ENCODE measurements around the gene MSANTD3.
"Not testable (repeated sequence)": the region's sequence is repeated elsewhere in the genome, so short reads cannot be mapped to it uniquely, and the experiment has no call there.

MSANTD3 gene

GRCh38 chr9:100430286-100430940 lies 3.5 kb downstream of the MSANTD3 start:
- DNase-seq: no peak

- DNase-seq: no peak
Measured at GRCh38 chr9:100431886-100432285, 4.9 kb downstream of the MSANTD3 start.

- DNase-seq: no peak
Measured at GRCh38 chr9:100432736-100433135, 5.8 kb downstream of the MSANTD3 start.

GRCh38 chr9:100436571-100436970 lies 9.6 kb downstream of the MSANTD3 start:
- no peak for DNase-seq

GRCh38 chr9:100437860-100438805 lies 11.2 kb downstream of the MSANTD3 start:
- DNase-seq: peak; percentile 45

- no peak for DNase-seq
Measured at GRCh38 chr9:100440071-100440470, 13.1 kb downstream of the MSANTD3 start.

- DNase-seq: not testable (repeated sequence)
Measured at GRCh38 chr9:100440487-100440886, 13.5 kb downstream of the MSANTD3 start.

- DNase-seq: no peak
Measured at GRCh38 chr9:100441911-100442361, 15.0 kb downstream of the MSANTD3 start.

- no peak for DNase-seq
Measured at GRCh38 chr9:100443781-100444768, 17.1 kb downstream of the MSANTD3 start.

- DNase-seq: no peak
Measured at GRCh38 chr9:100445161-100445902, 18.4 kb downstream of the MSANTD3 start.

GRCh38 chr9:100445903-100446549 lies 19.1 kb downstream of the MSANTD3 start:
- DNase-seq: no peak

GRCh38 chr9:100447041-100447440 lies 20.1 kb downstream of the MSANTD3 start:
- no peak for DNase-seq

- no peak for DNase-seq
Measured at GRCh38 chr9:100448266-100448665, 21.3 kb downstream of the MSANTD3 start.

GRCh38 chr9:100449420-100449819 lies 22.5 kb downstream of the MSANTD3 start:
- no peak for DNase-seq

- no peak for DNase-seq
Measured at GRCh38 chr9:100452894-100453293, 26.0 kb downstream of the MSANTD3 start.

GRCh38 chr9:100455470-100455869 lies 28.5 kb downstream of the MSANTD3 start:
- no peak for DNase-seq

GRCh38 chr9:100457517-100457916 lies 30.6 kb downstream of the MSANTD3 start:
- DNase-seq: no peak

- no peak for DNase-seq
Measured at GRCh38 chr9:100459963-100460362, 33.0 kb downstream of the MSANTD3 start.

GRCh38 chr9:100465274-100465673 lies 38.3 kb downstream of the MSANTD3 start:
- no peak for DNase-seq

GRCh38 chr9:100465761-100466160 lies 38.8 kb downstream of the MSANTD3 start:
- DNase-seq: no peak

GRCh38 chr9:100466171-100466828 lies 39.4 kb downstream of the MSANTD3 start:
- DNase-seq: no peak

Measured in CD4-positive, alpha-beta T cell treated with Interferon gamma for 1 hour (primary cell).